ENCODE data around the gene SPOP. TPM values are rescaled to one million over a fixed set of nuclear protein-coding genes. Genes with fewer than 3 reads are reported as not detected.
"Not testable (repeated sequence)": the region's sequence is repeated elsewhere in the genome, so short reads cannot be mapped to it uniquely, and the experiment has no call there.

Gene SPOP
- total and polyA plus RNA-seq, 2 experiments from 2014 or later, result 51.2 to 65.7 TPM

DNA sequence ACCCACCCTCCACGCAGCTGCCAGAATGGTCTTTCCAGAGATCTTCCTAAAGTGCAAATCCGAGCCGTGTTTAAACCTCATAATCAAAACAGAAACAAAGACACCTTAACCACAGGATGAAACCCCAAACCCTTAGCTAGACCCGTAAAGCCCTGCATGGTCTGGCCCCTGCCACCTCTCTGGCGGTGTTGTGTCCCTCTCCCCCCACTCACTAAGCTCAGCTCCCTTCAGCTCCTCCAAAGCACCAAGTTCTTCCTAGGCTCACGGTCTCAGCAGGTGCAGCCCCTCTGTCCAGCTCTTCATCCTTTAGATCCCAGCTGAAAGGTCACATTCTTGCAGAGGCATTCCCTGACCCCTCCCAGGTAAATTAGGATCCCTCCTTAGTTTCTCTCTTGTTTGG is 106.6 kb downstream of the SPOP start:
- no peak overlapping the region for H2AFZ ChIP-seq
- no peaks in the 10 kb centered on the region for H3K9me3 ChIP-seq (ENCODE audit: low read depth)
- no peaks in the 10 kb centered on the region for H4K20me1 ChIP-seq (ENCODE audit: insufficient read depth, poor library complexity, severe bottlenecking)
- WGBS (ENCODE audit: low lambda C conversion rate, missing lambda C conversion rate), result 65% methylated on average over 6 of the region's 6 CpGs
- H3K9me2 ChIP-seq (replicated peaks; ENCODE audit: insufficient read depth), result no peaks in the 10 kb centered on the region
- H3K4me1 ChIP-seq (ENCODE audit: insufficient read depth), result peaks cover 3% of the 10 kb centered on the region
- TF ChIP-seq, protein P1, sequence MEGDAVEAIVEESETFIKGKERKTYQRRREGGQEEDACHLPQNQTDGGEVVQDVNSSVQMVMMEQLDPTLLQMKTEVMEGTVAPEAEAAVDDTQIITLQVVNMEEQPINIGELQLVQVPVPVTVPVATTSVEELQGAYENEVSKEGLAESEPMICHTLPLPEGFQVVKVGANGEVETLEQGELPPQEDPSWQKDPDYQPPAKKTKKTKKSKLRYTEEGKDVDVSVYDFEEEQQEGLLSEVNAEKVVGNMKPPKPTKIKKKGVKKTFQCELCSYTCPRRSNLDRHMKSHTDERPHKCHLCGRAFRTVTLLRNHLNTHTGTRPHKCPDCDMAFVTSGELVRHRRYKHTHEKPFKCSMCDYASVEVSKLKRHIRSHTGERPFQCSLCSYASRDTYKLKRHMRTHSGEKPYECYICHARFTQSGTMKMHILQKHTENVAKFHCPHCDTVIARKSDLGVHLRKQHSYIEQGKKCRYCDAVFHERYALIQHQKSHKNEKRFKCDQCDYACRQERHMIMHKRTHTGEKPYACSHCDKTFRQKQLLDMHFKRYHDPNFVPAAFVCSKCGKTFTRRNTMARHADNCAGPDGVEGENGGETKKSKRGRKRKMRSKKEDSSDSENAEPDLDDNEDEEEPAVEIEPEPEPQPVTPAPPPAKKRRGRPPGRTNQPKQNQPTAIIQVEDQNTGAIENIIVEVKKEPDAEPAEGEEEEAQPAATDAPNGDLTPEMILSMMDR (IDR thresholded peaks at IDR 0.05; ENCODE audit: poor library complexity), result no peak
- TF ChIP-seq EZH2 (IDR thresholded peaks at IDR 0.05; ENCODE audit: borderline replicate concordance) (no peak), EZH2phosphoT487 (IDR thresholded peaks at IDR 0.05; ENCODE audit: low read depth, severe bottlenecking, unreplicated experiment) (no peak)
- H3K4me3 ChIP-seq, result no peak overlapping the region
- H3K27me3 ChIP-seq, result peaks cover 41% of the 10 kb centered on the region
- H3K4me2 ChIP-seq, result no peak overlapping the region
- no peak for DNase-seq (ENCODE audit: low spot score)
- H3K27ac ChIP-seq, result no peak overlapping the region
- no peaks in the 10 kb centered on the region for H3K79me2 ChIP-seq
- H3K36me3 ChIP-seq (replicated peaks; ENCODE audit: insufficient read depth, low read depth), result no peaks in the 10 kb centered on the region

DNA sequence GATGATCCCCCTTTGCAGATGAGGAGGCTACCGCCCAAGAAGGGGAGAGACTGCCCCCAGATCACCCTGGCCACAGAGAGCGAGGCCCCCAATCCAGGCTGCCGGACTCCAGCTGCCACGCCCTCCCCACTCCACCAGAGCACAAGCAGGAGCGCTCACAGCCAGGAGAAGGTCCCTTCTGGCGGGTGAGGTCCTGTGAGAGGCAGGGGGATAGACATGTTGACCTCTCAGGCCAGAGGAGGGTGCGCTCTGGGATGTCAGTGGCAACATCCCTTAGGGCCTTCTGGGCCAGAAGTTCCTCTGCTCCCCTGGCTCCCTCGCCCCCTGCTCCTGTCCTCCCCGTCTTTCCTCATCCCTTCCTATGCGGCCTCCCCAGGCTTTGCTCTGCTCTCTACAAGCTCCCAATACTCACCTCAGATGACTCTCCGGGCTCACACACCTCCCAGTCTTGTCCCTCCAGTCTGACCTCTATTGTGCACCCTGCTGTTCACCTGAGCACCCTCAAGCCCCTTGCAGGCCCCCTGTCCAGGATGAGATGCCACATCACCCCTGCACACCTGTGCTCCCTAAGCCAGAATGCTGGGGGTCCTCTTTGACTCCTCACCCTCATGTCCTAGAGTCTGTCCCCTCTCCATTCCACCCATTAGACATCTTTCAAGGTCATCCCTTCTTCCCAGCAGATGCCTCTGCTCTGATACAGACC is 107.2 kb downstream of the SPOP start:
- H3K79me2 ChIP-seq, result no peaks in the 10 kb centered on the region
- H2AFZ ChIP-seq, result no peak overlapping the region
- H3K36me3 ChIP-seq (replicated peaks; ENCODE audit: insufficient read depth, low read depth), result no peaks in the 10 kb centered on the region
- peak overlapping the region; percentile 86 for H3K4me2 ChIP-seq
- no peaks in the 10 kb centered on the region for H4K20me1 ChIP-seq (ENCODE audit: insufficient read depth, poor library complexity, severe bottlenecking)
- 65% methylated on average over 11 of the region's 11 CpGs for WGBS (ENCODE audit: low lambda C conversion rate, missing lambda C conversion rate)
- H3K4me3 ChIP-seq, result no peak overlapping the region
- peaks cover 36% of the 10 kb centered on the region for H3K27me3 ChIP-seq
- TF ChIP-seq EZH2phosphoT487 (IDR thresholded peaks at IDR 0.05; ENCODE audit: low read depth, severe bottlenecking, unreplicated experiment), result no peak
- no peak for TF ChIP-seq EZH2 (IDR thresholded peaks at IDR 0.05; ENCODE audit: borderline replicate concordance)
- TF ChIP-seq, protein P1 (IDR thresholded peaks at IDR 0.05; ENCODE audit: poor library complexity), result no peak
- no peak overlapping the region for H3K27ac ChIP-seq
- no peak for DNase-seq (ENCODE audit: low spot score)
- no peaks in the 10 kb centered on the region for H3K9me3 ChIP-seq (ENCODE audit: low read depth)
- H3K9me2 ChIP-seq (replicated peaks; ENCODE audit: insufficient read depth), result no peaks in the 10 kb centered on the region
- H3K4me1 ChIP-seq (ENCODE audit: insufficient read depth), result no peaks in the 10 kb centered on the region

DNA sequence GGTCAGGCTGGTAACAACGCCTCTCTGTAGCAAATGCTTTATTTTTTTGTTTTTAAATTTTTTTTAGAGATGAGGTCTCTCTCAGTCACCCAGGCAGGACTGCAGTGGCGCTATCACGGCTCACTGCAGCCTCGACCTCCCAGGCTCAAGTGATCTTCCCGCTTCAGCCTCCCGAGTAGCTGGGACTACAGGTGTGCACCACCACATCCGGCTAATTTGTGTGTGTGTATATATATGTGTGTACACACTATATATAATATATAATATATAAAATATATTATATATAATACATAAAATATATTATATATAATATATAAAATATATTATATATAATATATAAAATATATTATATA is 109.2 kb downstream of the SPOP start:
- H2AFZ ChIP-seq, result not testable (repeated sequence)
- 77% methylated on average over 7 of the region's 7 CpGs for WGBS (ENCODE audit: low lambda C conversion rate, missing lambda C conversion rate)

DNA sequence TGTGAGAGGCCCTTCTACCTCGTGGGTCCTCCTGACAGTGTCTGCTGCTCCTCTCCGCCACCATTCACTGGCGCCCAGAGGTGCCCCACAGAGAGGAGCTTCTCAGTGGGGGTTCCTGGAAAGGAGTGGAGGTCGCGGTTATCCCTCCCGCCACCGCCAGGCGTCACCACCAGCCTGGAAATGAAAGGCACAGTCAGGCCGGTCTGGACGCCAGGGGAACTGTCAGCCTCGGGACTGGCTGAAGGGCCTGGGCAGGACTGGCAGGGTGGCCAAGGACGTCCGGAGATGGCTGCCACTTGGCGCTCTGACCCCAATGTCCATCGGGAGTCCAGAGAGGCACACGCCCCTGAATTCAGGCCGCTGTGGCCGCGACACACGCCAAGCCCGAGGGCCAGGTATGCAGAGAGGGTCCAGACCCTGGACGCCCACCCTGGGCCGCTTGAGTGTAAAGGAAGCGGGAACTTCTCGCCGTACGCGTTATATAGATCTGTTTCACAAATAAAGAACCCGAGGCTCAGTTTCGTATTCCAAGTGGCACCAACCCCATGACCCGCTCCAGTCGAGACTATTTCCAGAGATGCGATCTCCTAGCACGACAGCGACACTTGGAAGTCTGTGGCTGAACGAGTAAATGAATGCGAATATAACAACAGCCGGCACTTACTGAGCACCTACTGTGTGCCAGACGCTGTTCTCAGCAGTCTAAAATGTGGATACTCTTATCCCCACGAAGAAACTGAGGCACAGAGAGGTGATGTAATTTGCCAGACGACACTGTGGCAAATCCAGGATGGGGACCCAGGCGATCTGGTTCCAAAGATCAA is 109.8 kb downstream of the SPOP start:
- Histone ChIP-seq H3K36me3 (replicated peaks; ENCODE audit: insufficient read depth, low read depth) (no peaks in the 10 kb centered on the region), H3K4me1 (ENCODE audit: insufficient read depth) (no peaks in the 10 kb centered on the region), H3K4me3 (no peak overlapping the region), H4K20me1 (ENCODE audit: insufficient read depth, poor library complexity, severe bottlenecking) (no peaks in the 10 kb centered on the region), H3K9me2 (replicated peaks; ENCODE audit: insufficient read depth) (no peaks in the 10 kb centered on the region), H3K79me2 (no peaks in the 10 kb centered on the region), H3K9me3 (ENCODE audit: low read depth) (no peaks in the 10 kb centered on the region), H2AFZ (peak overlapping the region; percentile 91), H3K27ac (no peak overlapping the region), H3K4me2 (peak overlapping the region; percentile 92), H3K27me3 (peaks cover 27% of the 10 kb centered on the region)
- 15% methylated on average over 42 of the region's 42 CpGs for WGBS (ENCODE audit: low lambda C conversion rate, missing lambda C conversion rate)
- peak; percentile 90 for DNase-seq (ENCODE audit: low spot score)
- no peak for TF ChIP-seq EZH2phosphoT487 (IDR thresholded peaks at IDR 0.05; ENCODE audit: low read depth, severe bottlenecking, unreplicated experiment)
- TF ChIP-seq EZH2 (IDR thresholded peaks at IDR 0.05; ENCODE audit: borderline replicate concordance), result no peak
- TF ChIP-seq, protein P1 (IDR thresholded peaks at IDR 0.05; ENCODE audit: poor library complexity), result peak; percentile 94

More for the DNA sequence above, 109.2 kb downstream of the SPOP start:
- not testable (repeated sequence) for H3K27ac ChIP-seq; H3K4me3 ChIP-seq; H3K4me1 ChIP-seq (ENCODE audit: insufficient read depth); DNase-seq (ENCODE audit: low spot score); H3K9me3 ChIP-seq (ENCODE audit: low read depth); H3K79me2 ChIP-seq; H4K20me1 ChIP-seq (ENCODE audit: insufficient read depth, poor library complexity, severe bottlenecking); H3K36me3 ChIP-seq (replicated peaks; ENCODE audit: insufficient read depth, low read depth); H3K9me2 ChIP-seq (replicated peaks; ENCODE audit: insufficient read depth)
- Histone ChIP-seq H3K27me3 (peaks cover 33% of the 10 kb centered on the region), H3K4me2 (peak overlapping the region; percentile 92)
